ENCODE results near the gene SETBP1.

SETBP1 gene

GRCh38 chr18:44936485-44936884 is 255.8 kb downstream of the SETBP1 start:
- CTCF ChIA-PET, result interaction anchor here (1.0 to 1.4 kb wide), 2 partner anchors 11 to 450 kb away, joined by 3 read pairs; no protein-coding TSS in a partner anchor
- no peak overlapping the region for H3K4me3 ChIP-seq (ENCODE audit: low read depth, low read length)
- POLR2A ChIA-PET, result interaction anchor here (0.5 kb wide), 1 partner anchor 11 kb away, joined by 3 read pairs; no protein-coding TSS in a partner anchor
- no peaks in the 10 kb centered on the region; a peak in 1 of 3 replicates for H3K36me3 ChIP-seq (ENCODE audit: control insufficient read depth in 2 of 2, insufficient read depth in 1 of 2, low read length in 2 of 2)
- H3K9me3 ChIP-seq (ENCODE audit: control insufficient read depth, insufficient read depth, low read depth, low read length), result peaks cover 2% of the 10 kb centered on the region; the same call in 1 of the 2 replicates
- H3K27ac ChIP-seq (ENCODE audit: extremely low read depth, low read depth, low read length), result no peak overlapping the region
- peaks cover 16% of the 10 kb centered on the region for H3K4me1 ChIP-seq (ENCODE audit: control insufficient read depth, insufficient read depth, low read length)
- TF ChIP-seq ZFP41 (tag by site-specific recombination; IDR thresholded peaks at IDR 0.05; ENCODE audit: borderline replicate concordance), result no peak
- TF ChIP-seq ZNF518A (tag by site-specific recombination; conservative IDR thresholded peaks at IDR 0.05; ENCODE audit: low read depth), result no peak
- no peak for TF ChIP-seq ZBTB6 (tag by site-specific recombination; IDR thresholded peaks at IDR 0.05)
- TF ChIP-seq CTCF (tag by site-specific recombination; IDR thresholded peaks at IDR 0.05), result no peak
- no peak for TF ChIP-seq ZNF18 (tag by site-specific recombination; IDR thresholded peaks at IDR 0.05)
- TF ChIP-seq HOXA7 (CRISPR knock-in tag; IDR thresholded peaks at IDR 0.05; ENCODE audit: borderline replicate concordance), result no peak

GRCh38 chr18:44937960-44938719 is 257.5 kb downstream of the SETBP1 start:
- Histone ChIP-seq H3K4me3 (ENCODE audit: low read depth, low read length) (no peak overlapping the region), H3K9me3 (ENCODE audit: control insufficient read depth, insufficient read depth, low read depth, low read length) (peaks cover 2% of the 10 kb centered on the region; the same call in 1 of the 2 replicates), H3K27ac (ENCODE audit: extremely low read depth, low read depth, low read length) (peak overlapping the region; percentile 49; the same call in 1 of the 2 replicates), H3K4me1 (ENCODE audit: control insufficient read depth, insufficient read depth, low read length) (peaks cover 16% of the 10 kb centered on the region), H3K36me3 (ENCODE audit: control insufficient read depth in 2 of 2, insufficient read depth in 1 of 2, low read length in 2 of 2) (no peaks in the 10 kb centered on the region; a peak in 1 of 3 replicates)
- POLR2A ChIA-PET, result no interaction called here
- CTCF ChIA-PET, result interaction anchor here (0.6 to 1.2 kb wide), 2 partner anchors 36 to 428 kb away, joined by 3 to 4 read pairs; no protein-coding TSS in a partner anchor
- peak; percentile 59 for TF ChIP-seq FEZF1 (tag by site-specific recombination; IDR thresholded peaks at IDR 0.05)
- 0 out of 2 replicates have a peak, but pooled peaks have one; percentile 19 for TF ChIP-seq WT1 (tag by site-specific recombination; IDR thresholded peaks at IDR 0.05)
- TF ChIP-seq ZNF2 (tag by site-specific recombination; IDR thresholded peaks at IDR 0.05), result no peak
- peak; percentile 42; the same call in 1 of the 2 replicates for TF ChIP-seq ZIC2 (tag by site-specific recombination; IDR thresholded peaks at IDR 0.05)
- TF ChIP-seq KLF1 (tag by site-specific recombination; IDR thresholded peaks at IDR 0.05), result 0 out of 2 replicates have a peak, but pooled peaks have one; percentile 18
- TF ChIP-seq ZNF10 (tag by site-specific recombination; IDR thresholded peaks at IDR 0.05), result no peak
- TF ChIP-seq PRDM10 (tag by site-specific recombination; IDR thresholded peaks at IDR 0.05), result peak; percentile 67
- TF ChIP-seq ZXDB (tag by site-specific recombination; IDR thresholded peaks at IDR 0.05), result peak; percentile 40; the same call in 1 of the 2 replicates
- TF ChIP-seq OSR2 (tag by site-specific recombination; IDR thresholded peaks at IDR 0.05), result peak; percentile 21; the same call in 1 of the 2 replicates
- 0 out of 2 replicates have a peak, but pooled peaks have one; percentile 19 for TF ChIP-seq ZNF843 (tag by site-specific recombination; IDR thresholded peaks at IDR 0.05)
- peak; percentile 28; the same call in 1 of the 2 replicates for TF ChIP-seq GLIS1 (tag by site-specific recombination; IDR thresholded peaks at IDR 0.05)
- no peak for TF ChIP-seq SALL2 (tag by site-specific recombination; IDR thresholded peaks at IDR 0.05; ENCODE audit: borderline replicate concordance)
